Measurements from ENCODE around the gene OTUB2.

DNA sequence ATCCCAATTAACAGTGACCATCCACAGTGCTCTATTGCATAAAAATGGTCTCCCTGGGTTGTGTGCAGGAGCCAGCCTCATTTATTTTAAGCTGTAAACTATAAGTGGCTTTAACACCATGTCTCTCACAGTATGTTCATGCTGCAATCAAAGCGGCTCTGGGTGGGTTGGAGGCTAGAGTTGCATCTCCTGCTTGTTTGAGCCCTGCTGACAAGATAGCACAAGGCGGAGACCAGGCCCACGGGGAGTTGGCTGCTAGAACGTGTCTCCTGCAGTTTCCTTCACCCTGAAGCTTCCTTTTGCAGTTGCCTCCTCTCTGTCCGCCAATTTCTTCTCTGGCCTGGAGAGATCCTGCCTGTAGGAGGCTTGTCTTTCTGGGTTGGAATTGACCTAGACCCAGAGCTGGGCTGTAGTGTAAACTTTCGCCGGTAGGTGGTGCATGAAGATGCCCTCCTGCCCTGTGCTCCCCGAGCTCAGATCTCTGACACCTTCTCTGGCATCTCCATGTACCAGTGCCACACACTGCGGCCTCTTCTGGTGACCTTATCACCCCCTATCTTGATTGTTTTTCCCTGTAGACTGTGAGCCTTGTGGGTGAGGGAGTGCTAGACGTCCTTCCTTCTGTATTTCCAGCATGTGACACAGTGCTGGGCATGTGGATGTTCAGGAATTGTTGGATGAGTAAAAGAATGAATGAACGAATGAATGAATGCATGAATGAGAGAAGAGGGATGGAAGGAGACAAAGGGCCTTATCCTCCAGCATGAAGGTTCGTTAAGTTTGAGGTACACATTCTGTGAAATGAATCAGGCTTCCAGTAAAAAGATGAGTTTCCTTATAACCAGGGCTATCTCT, 10.4 kb downstream of the OTUB2 start:
- TF ChIP-seq, protein P1, sequence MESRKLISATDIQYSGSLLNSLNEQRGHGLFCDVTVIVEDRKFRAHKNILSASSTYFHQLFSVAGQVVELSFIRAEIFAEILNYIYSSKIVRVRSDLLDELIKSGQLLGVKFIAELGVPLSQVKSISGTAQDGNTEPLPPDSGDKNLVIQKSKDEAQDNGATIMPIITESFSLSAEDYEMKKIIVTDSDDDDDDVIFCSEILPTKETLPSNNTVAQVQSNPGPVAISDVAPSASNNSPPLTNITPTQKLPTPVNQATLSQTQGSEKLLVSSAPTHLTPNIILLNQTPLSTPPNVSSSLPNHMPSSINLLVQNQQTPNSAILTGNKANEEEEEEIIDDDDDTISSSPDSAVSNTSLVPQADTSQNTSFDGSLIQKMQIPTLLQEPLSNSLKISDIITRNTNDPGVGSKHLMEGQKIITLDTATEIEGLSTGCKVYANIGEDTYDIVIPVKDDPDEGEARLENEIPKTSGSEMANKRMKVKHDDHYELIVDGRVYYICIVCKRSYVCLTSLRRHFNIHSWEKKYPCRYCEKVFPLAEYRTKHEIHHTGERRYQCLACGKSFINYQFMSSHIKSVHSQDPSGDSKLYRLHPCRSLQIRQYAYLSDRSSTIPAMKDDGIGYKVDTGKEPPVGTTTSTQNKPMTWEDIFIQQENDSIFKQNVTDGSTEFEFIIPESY (IDR thresholded peaks at IDR 0.05; ENCODE audit: borderline replicate concordance, low read depth) = no peak
- TF ChIP-seq, protein P2, sequence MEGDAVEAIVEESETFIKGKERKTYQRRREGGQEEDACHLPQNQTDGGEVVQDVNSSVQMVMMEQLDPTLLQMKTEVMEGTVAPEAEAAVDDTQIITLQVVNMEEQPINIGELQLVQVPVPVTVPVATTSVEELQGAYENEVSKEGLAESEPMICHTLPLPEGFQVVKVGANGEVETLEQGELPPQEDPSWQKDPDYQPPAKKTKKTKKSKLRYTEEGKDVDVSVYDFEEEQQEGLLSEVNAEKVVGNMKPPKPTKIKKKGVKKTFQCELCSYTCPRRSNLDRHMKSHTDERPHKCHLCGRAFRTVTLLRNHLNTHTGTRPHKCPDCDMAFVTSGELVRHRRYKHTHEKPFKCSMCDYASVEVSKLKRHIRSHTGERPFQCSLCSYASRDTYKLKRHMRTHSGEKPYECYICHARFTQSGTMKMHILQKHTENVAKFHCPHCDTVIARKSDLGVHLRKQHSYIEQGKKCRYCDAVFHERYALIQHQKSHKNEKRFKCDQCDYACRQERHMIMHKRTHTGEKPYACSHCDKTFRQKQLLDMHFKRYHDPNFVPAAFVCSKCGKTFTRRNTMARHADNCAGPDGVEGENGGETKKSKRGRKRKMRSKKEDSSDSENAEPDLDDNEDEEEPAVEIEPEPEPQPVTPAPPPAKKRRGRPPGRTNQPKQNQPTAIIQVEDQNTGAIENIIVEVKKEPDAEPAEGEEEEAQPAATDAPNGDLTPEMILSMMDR (IDR thresholded peaks at IDR 0.05) = peak; percentile 78
- TF ChIP-seq RFX5 (IDR thresholded peaks at IDR 0.05; ENCODE audit: low read length) = no peak
- no peak for TF ChIP-seq ELF1 (IDR thresholded peaks at IDR 0.05)
- TF ChIP-seq NFIC (IDR thresholded peaks at IDR 0.05; ENCODE audit: borderline replicate concordance) = no peak
- TF ChIP-seq, protein P3, sequence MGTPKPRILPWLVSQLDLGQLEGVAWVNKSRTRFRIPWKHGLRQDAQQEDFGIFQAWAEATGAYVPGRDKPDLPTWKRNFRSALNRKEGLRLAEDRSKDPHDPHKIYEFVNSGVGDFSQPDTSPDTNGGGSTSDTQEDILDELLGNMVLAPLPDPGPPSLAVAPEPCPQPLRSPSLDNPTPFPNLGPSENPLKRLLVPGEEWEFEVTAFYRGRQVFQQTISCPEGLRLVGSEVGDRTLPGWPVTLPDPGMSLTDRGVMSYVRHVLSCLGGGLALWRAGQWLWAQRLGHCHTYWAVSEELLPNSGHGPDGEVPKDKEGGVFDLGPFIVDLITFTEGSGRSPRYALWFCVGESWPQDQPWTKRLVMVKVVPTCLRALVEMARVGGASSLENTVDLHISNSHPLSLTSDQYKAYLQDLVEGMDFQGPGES (IDR thresholded peaks at IDR 0.05; ENCODE audit: low read depth, low read length) = no peak
- peak; percentile 26; the same call in 1 of the 2 replicates for TF ChIP-seq RCOR1 (IDR thresholded peaks at IDR 0.05; ENCODE audit: low read length)
- TF ChIP-seq TEAD4 (IDR thresholded peaks at IDR 0.05; ENCODE audit: borderline replicate concordance, insufficient read depth) = no peak
